RCC 7860 (cell line): Measurements from ENCODE around the gene ADD1.

Experiments
- DNase-seq: peaks from one replicate; pipeline ENCODE4 v3.0.0-alpha.2; 2015; ENCODE audit warnings: low spot score
- FAIRE-seq: peaks from 2 replicates; lab custom pipeline; 2012; peaks lifted over from hg19 to GRCh38; lab: Jason Lieb, UNC

Gene ADD1

DNA sequence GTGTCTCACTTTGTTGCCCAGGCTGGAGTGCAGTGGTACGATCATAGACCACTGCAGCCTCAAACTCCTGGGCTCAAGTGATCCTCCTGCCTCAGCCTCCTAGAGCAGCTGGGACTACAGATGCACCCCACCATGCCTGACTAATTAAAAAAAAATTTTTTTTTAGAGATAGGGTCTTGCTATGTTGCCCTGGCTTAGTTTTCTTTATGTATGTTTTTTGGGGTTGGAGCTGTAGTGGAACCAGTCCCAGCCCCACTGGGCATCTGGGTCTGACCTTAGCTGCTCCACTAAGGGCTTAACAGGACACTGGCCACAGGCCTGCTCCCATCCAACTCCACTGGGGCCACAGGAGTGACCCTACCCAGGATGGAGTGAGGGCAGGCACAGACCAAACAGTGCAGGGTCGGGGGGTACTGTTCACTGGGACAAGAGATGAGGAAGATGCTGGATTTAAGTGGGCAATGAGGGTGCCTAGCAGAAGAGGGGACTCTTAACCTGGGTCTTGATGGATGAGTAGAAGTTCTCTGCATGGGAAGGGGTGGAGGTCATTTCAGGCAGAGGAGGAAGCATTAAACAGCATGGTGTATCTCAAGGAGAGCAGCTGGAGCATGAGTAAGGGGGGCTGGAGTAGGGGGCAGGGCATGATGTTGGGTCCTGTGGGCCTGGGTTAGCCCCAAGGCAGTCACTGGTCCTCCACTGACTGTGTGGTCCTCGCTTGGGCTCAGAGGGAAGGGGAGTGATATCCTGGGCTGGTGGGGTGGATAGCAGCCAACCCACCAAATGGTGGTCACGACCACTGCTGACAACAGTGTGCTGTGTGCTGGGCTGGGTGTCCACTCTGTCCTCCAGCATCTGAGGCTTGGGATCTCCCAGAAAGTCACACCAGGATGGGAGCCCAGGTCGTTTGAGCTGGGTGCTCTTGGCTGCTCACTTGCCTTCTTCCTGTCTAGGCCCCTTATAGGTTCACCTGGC, 24.1 kb upstream of the ADD1 start:
- DNase-seq (no peak), FAIRE-seq (no peak)

DNA sequence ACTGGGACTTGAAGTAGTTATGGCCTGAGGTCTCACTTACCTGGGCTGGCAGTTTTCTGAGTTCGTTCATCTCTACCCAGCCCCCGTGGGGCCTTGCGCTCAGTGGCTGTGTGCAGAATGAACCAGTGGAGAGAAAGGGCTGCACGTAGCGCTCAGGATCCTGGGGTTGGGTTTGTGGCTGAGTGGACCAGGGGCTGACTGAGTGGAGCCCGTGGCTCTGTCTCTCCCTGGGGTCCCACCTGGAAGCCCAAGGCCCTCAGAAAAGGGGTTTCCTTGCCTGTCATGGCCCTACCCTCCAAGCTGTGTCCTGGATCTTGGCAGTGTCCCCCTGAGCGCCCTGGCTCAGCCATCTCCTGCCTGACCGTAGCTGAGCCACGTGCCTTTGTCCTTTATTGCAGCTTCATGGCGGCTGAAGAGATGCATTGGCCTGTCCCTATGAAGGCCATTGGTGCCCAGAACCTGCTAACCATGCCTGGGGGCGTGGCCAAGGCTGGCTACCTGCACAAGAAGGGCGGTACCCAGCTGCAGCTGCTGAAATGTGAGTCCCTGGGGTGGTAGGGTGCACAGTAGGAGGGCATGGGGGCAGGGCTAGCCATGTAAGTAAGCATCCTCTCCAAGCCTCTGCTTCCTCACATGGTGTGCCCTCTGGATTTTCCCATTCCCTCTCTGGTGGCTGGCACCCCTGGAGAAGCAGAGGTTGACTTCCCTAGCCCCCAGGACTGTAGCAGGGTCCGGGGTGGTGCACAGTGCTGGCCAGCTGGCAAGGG, 23.2 kb upstream of the ADD1 start:
- FAIRE-seq (no peak), DNase-seq (no peak)

DNA sequence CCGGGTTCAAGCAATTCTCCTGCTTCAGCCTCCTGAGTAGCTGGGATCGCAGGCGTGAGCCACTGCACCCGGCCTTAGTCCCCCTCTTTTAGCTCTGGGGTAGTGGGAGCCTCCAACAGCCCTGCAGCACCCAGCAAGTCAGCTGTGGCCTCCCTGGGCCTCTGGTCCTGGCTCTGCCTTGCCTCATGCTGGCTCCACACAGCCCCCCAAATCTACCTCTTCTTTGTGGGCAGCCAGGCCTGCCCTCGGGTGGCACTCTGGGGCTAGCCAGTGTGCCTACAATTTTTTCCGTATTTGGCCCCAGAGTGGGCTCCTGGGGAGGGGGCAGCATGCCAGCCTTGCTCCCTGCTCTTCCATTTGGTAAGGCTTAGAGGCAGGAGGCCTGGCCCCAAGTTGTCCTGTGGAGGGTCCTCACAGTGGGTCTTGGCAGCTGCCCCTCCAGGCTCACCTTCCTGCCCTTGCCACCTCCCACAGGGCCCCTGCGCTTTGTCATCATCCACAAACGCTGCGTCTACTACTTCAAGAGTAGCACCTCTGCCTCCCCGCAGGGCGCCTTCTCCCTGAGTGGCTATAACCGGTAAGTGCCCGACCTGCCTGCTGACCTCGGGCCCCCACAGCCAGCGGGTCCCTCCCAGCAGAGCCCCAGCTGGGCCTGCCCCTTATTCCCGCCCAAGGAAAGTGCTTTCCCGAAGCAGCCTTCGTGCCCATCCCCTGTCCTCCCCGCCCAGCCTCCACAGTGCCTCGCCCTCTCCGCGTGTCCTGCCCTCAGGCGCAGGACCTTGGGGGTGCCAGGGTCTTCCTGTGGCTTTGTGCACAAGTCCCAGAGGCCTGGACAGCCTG, 21.0 kb upstream of the ADD1 start:
- DNase-seq (no peak), FAIRE-seq (no peak)

DNA sequence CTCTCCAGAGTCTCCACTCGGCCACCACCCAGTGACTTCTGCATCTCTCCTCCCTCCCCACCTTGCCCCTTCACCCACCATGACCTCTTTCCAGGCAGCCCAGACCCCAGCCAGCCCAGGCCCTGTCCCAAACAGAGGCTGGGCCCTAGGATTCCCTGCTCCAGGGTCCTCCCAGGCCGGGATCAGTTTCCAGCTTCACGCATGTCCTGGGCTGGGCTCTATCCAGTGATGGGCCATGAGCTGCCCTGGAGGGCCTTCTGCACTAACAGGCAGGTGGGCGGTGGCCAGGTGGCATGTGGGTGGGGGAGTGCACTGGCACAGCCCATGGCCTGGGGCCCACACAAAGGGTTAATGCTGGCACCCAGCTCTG, 20.4 kb upstream of the ADD1 start:
- FAIRE-seq (no peak), DNase-seq (no peak)

DNA sequence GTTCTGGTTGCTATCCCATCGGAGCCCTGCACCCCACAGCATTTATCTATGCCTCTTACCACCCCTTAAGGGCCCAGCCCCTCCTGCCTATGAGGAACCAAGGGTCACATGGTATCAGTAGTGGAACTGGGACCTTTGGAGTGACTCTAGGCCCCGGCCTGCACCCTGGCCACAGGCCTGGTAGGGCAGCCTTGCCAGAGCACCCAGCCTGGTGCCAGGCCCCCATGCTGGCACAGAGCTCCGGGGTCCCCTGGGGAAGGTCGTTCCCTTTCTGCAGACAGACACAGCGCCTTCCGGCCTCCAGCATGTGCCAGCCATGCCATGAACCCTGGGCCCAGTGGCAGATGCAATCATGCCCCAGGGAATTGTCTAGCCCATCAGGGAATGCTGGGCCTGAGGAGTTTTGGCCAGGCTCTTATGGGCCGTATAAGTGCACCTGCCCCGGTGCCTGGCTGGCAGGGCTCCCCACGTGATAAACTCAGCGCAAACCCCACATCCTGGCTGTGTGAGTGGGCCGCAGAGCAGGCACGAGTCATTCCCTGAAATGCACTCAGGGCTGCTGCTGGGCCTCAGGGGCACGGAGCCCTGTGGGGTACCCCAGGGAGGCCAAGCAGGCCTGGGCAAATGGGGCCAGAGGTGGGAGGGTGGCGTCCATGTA, 19.8 kb upstream of the ADD1 start:
- FAIRE-seq (no peak), DNase-seq (no peak)

DNA sequence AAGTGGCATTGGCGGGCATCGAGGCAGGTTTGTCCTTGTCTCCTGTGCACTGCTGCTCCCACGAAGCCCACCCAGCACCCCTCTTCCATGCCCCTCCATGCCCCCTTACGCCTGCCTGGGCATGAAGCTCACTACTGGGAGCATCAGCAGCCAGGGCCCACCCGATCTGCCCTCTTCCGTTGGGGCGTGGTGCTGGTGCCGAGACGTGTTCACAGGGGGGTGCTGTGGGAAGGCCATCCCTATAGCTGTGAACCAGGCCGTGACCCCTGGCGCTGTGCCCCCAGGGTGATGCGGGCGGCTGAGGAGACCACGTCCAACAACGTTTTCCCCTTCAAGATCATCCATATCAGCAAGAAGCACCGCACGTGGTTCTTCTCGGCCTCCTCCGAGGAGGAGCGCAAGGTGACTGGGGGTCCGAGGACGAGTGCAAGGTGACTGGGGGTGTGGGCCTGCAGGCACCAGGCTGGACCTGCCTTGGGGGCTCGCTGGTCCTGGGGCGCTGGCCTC, 19.3 kb upstream of the ADD1 start:
- DNase-seq (no peak), FAIRE-seq (no peak)

DNA sequence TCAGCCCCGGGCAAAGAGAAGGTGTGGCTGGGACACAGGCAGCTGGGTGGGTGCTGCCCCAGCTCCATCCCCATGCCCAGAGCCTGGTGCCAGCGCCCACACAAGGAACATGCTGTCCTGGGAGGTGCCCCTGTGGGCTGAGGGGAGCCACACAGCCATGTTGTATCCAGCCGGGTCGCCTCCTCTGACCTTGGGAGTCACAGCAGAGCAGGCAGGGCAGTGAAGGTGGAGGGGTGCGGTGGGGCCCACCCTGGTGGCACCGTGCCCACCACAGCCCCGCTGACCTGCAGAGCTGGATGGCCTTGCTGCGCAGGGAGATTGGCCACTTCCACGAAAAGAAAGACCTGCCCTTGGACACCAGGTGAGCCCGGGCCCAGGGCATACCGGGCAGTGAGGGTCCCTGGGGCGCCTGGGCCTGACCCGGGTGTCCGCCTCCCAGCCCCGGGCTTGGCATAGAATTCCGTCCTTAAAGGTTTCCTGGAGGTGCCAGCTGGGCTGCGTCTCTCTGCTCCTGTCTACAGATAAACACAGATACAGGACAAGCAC, 18.7 kb upstream of the ADD1 start:
- DNase-seq (no peak), FAIRE-seq (no peak)

DNA sequence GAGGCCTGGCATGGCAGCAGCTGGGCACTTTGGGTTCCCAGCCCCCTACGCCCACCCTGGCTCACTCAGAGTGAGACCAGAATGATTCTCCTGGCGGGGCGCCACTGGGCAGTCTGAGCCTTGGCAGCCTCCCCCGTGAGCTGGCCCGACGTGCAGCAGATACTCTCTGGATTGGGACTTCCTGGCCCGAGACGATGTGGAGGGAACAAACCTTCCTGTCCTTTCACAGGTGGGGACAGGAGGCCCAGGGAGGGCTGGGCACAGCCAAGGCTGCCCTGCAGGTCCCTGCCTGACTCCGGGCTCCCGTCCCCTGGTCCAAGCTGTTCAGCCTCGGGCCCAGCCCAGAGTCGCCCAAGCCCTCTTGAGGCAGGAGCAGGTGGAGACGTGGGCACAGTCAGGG, 17.9 kb upstream of the ADD1 start:
- no peak for FAIRE-seq
- DNase-seq, result no peak

DNA sequence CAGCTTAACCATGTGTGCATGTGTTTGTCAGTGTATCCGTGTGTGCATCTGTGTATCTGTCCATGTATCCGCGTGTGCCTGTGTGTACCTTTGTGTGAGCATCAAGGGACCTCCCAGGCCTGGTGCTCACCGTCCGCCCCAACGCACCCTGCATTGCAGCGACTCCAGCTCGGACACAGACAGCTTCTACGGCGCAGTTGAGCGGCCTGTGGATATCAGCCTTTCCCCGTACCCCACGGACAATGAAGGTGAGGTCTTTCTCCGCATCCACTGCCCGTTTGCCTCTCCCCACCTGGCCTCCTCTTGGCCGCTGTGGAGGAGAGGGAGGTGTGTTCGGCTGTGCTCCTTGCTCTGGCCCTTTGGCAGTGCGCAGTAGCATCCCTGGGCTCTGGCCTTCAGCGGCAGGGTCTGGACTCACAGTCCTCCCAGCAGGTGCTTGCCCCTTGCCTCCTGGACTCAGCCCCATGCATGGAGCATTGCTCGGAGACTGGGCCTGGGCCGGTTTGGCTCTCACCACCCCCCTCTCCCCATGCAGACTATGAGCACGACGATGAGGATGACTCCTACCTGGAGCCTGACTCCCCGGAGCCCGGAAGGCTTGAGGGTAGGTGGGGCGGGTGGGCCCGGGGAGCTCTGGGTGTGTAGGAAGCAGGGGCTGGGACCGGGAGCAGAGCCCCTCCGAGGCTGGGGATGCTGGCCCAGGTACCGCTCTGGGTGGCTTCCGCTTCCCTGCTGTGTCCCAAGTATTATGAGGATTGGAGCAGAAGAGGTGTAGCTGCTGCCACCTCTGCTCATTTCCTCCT, 16.4 kb upstream of the ADD1 start:
- DNase-seq, result no peak
- FAIRE-seq, result no peak

DNA sequence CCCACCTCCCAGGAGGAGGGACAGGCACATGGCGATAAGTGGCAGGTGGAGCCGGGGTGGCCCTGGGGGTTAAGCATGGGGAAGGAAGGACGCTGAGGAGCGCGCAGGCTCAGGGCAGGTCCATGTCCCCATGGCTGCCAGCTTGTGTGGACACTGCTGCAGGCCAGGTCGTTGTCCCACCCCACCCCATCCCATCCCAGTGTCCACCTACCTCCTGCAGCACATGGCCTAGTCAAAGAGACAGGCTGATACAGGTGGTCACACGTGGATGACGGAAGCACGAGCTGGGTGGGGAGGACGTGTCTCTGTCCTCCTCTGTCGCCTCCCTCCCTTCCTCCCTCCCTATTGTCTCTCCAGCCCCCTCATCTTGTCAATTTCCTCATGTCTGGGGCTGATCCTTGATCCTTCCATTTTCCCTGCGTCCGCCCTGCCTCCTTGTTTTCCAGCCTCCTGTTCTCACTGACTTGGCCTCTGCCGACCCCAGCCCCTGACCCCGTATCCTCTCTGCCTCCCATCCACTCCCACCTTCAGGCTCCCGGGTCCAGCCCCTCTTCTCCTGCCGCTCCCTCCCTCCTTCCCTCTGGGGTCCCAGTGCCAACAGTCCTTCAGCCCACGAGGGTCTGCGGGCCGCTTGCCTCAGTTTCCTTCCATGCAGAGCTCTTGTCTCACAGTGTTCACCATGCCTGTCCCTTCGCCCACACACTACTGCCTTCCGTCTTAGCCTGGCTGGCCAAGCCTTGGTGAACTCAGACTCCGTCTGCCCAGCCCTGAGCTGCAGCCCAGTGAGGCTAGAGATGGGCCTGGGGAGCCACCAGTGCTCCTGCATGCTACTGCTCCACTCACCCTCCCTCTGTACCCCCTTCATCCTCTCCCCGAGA, 15.5 kb upstream of the ADD1 start:
- FAIRE-seq, result no peak
- DNase-seq, result no peak

DNA sequence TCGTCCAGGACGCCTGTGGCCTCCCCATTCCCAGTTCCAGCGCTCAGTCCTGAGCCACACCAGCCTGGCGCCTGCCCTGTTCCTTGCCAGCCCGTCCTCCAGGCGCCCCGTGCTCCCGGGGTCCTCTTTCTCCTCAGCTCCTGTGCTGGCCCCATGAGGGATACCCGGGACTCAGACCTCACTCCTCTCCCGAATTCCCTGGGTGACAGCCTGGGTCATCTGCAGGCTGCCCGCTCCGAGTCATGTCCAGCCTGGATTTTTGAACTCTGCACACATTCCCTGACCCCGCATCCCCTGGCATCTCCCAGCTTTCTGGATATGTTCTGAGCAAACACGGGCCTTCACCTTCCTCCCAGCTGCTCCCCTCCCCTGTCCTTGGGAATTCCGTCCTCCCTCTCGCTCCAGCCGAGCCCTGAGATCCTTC, 14.9 kb upstream of the ADD1 start:
- DNase-seq (no peak), FAIRE-seq (no peak)

DNA sequence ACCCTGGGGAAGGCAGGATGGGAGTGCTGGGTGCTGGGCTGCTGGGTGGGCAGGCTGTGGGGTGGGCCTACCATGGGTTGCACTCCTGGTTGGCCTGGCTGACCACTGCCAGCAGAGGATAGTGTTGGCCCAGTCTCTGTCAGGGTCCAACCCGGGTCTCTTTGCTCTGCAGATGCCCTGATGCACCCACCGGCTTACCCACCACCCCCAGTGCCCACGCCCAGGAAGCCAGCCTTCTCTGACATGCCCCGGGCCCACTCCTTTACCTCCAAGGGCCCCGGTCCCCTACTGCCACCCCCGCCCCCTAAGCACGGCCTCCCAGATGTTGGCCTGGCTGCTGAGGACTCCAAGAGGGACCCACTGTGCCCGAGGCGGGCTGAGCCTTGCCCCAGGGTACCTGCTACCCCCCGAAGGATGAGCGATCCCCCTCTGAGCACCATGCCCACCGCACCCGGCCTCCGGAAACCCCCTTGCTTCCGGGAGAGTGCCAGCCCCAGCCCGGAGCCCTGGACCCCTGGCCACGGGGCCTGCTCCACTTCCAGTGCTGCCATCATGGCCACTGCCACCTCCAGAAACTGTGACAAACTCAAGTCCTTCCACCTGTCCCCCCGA, 14.2 kb upstream of the ADD1 start:
- no peak for FAIRE-seq
- DNase-seq, result no peak

DNA sequence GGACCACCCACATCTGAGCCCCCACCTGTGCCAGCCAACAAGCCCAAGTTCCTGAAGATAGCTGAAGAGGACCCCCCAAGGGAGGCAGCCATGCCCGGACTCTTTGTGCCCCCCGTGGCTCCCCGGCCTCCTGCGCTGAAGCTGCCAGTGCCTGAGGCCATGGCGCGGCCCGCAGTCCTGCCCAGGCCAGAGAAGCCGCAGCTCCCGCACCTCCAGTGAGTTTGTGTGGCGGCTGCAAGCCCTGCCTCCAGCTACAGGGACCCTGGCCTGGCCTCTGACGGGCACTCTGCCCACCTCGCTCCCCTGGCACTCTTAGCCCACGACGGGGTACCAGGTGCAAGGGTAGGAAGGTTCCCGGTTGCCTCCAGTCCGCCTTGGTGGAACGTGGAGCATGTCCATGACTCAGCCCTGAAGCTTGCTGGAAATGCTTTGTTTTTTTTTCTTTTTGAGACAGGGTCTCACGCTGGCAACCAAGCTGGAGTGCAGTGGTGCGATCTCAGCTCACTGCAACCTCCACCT, 13.7 kb upstream of the ADD1 start:
- no peak for FAIRE-seq

DNA sequence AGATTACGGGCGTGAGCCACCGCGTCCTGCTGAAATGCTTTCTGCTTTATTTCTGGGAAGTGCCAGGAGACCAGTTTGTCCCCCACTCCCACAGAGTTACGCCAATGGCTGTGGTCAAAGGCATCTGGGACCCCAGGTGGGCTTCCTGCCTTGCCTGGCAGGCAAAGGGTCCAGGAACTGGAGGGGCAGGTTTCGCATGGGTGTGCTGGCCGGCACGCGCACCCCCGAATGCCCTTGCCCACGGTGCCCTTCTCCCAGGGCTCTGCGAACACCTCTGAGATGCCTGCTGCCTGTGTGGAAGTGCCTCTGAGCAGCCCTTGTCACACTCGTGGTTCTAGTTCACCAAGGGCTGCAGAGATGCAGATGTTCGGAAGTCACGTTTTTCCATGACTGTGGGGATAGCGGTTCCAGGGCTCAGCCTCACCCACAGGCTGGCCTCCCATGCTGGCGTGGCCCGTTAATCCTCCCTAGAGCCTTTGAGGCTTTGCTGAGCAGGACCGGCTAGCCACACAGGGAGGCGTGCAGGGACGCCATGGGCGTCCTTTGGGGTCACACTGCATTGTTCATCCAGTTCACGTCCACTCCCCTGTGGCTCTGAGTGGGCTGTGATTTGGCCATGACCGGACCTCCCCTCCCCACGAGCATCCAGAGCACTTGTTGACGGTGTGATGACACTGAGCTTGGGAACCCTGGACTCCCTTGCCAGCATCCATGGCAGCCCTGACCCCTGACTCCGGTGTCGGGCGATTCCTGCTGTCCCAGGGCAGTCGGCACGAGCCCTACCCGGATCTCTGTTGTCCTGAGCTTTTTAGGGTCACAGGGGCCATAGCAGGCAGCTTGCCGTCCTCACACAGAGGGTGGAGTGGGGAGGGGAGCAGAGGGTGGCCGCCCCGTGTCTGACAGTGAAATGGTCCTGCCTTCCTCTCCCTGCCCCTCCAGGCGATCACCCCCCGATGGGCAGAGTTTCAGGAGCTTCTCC, 12.7 kb upstream of the ADD1 start:
- no peak for FAIRE-seq
- no peak for DNase-seq

More for the DNA sequence above, 13.7 kb upstream of the ADD1 start:
- no peak for DNase-seq

DNA sequence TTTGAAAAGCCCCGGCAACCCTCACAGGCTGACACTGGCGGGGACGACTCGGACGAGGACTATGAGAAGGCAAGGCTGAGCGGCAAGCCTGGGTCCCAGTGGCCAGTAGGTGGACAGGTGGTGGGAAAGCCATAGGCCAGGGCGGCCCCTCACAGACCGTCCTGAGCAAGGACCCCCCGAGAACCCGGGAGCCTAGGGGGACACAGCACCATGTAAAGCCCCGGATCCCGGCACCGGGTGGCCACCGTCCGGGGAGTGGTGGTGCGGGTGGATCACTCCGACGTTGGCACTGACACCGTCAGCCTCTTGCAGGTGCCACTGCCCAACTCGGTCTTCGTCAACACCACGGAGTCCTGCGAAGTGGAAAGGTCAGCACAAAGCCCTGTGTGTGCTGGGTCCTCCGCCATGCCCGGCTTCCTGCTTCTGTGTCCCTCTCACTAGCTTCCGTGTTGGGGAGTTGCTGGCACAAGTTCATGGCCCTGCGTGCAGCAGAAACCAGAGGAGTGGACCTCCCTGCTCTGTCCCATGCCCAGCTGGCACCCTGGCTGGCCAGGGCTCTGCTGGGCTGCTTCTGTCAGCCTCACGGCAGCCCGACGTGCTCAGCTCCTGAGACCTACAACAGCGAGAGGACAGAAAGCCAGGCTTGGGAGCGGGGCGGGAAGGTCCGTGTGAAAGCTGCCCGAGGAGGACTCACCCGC, 11.9 kb upstream of the ADD1 start:
- FAIRE-seq, result no peak
- no peak for DNase-seq
